ENCODE data around the gene ABCG8.

GRCh38 chr2:43897492-43897891, 58.7 kb downstream of the ABCG8 start:
- no peak for TF ChIP-seq POLR2A (IDR thresholded peaks at IDR 0.05; ENCODE audit: low read length)
- TF ChIP-seq GATA1 (IDR thresholded peaks at IDR 0.05; ENCODE audit: low read depth, low read length), result no peak

Data from erythroblast (primary cell).